HepG2 (cell line): ENCODE data around the gene TADA2A. TPM values are rescaled to one million over a fixed set of nuclear protein-coding genes. Genes with fewer than 3 reads are reported as not detected.

ENCODE experiments used
- ATAC-seq: fragments of 200-7000 bp; cut with Tn5 transposase; 3 replicates; pipeline ENCODE4 v1.9.1; 2020; ENCODE audit warnings: mild to moderate bottlenecking, moderate library complexity
- BruUV-seq: library from RNA; stranded (reverse); fragments of 400-500 nt; replicated peaks from 2 replicates; lab custom pipeline; 2021; lab: Mats Ljungman, UMichigan
- CTCF ChIA-PET: fragments of 300-600 bp; formaldehyde crosslinking; extraction: SDS; loops from one replicate; lab custom pipeline; 2021; ENCODE audit warnings: low total read pairs, inconsistent platforms, low intra/inter-chr PET ratio; lab: Yijun Ruan, JAX
- POLR2A ChIA-PET: fragments of 350-600 bp; sonication (Branson Sonifier 250); formaldehyde crosslinking; loops from one replicate; lab custom pipeline; 2020; ENCODE audit warnings: antibody characterized with exemption, inconsistent platforms; lab: Yijun Ruan, JAX
- DNase-seq: peaks from one replicate; pipeline ENCODE4 v3.0.0-alpha.2; 2015; ENCODE audit warnings: low spot score
- FAIRE-seq: peaks from 3 replicates; lab custom pipeline; 2011; peaks lifted over from hg19 to GRCh38; lab: Jason Lieb, UNC
- H2AFZ ChIP-seq: one replicate; pipeline ENCODE4 v1.6.1; 2011; ENCODE audit warnings: low read length, inconsistent platforms
- H3K27ac ChIP-seq: fragments of 300-600 bp; 3 replicates; pipeline ENCODE4 v1.8.0; 2011; ENCODE audit warnings: mixed run types, mild to moderate bottlenecking, mixed read lengths, low read length, inconsistent platforms; ENCODE audit not compliant: insufficient read depth; ENCODE audit errors: extremely low read length
- H3K27me3 ChIP-seq, 2 experiments: fragments of 200-600 bp in 1 of 2; 2 replicates in 1 of 2; 3 replicates in 1 of 2; pipeline versions ENCODE4 v1.6.0 to v1.8.0; 2011; ENCODE audit warnings: low read length in 2 of 2, mild to moderate bottlenecking in 2 of 2, moderate library complexity in 2 of 2, inconsistent platforms in 1 of 2; ENCODE audit not compliant: insufficient read depth in 2 of 2, control insufficient read depth in 1 of 2
- H3K36me3 ChIP-seq, 2 experiments: fragments of 200-600 bp in 1 of 2; replicated peaks in 1 of 2; 2 replicates in 1 of 2; 3 replicates in 1 of 2; pipeline versions ENCODE4 v1.5.1 to v1.8.0; 2011; ENCODE audit warnings: low read length in 2 of 2, inconsistent platforms in 1 of 2; ENCODE audit not compliant: insufficient read depth in 2 of 2, control insufficient read depth in 1 of 2
- H3K4me1 ChIP-seq: 2 replicates; pipeline ENCODE4 v1.5.1; 2012; ENCODE audit warnings: low read length, inconsistent platforms; ENCODE audit not compliant: insufficient read depth
- H3K4me2 ChIP-seq: 2 replicates; pipeline ENCODE4 v1.6.0; 2011; ENCODE audit warnings: low read depth, low read length, inconsistent platforms
- H3K4me3 ChIP-seq, 3 experiments: fragments of 200-600 bp in 1 of 3; sonication (generic), shearing (Covaris generic) in 1 of 3; replicated peaks in 1 of 3; 2 replicates each; pipeline ENCODE4 v1.5.1; 2011 to 2016; ENCODE audit warnings: low read length in 3 of 3, inconsistent platforms in 2 of 3, low read depth in 2 of 3, mild to moderate bottlenecking in 2 of 3, control low read depth in 1 of 3, mixed read lengths in 1 of 3; ENCODE audit not compliant: insufficient read depth in 1 of 3
- H3K79me2 ChIP-seq: one replicate; pipeline ENCODE4 v1.6.1; 2011; ENCODE audit warnings: low read length, inconsistent platforms; ENCODE audit not compliant: insufficient read depth
- H3K9ac ChIP-seq: 2 replicates; pipeline ENCODE4 v1.6.0; 2011; ENCODE audit warnings: mild to moderate bottlenecking, low read depth, low read length, inconsistent platforms; ENCODE audit not compliant: insufficient read depth
- H3K9me3 ChIP-seq: 2 replicates; pipeline ENCODE4 v1.5.1; 2012; ENCODE audit warnings: mild to moderate bottlenecking, low read length
- H4K20me1 ChIP-seq: 2 replicates; pipeline ENCODE4 v1.6.0; 2011; ENCODE audit warnings: inconsistent platforms, mild to moderate bottlenecking, low read length, moderate library complexity; ENCODE audit not compliant: insufficient read depth
- ATF7 ChIP-seq, 2 experiments: fragments of 450-650 bp in 1 of 2; sonication (generic) in 1 of 2; formaldehyde crosslinking in 1 of 2; IDR thresholded peaks; 2 replicates each; pipeline versions ENCODE4 v1.4.0 to v1.6.1; 2016 to 2020; ENCODE audit warnings: antibody characterized with exemption in 1 of 2, mild to moderate bottlenecking in 1 of 2, missing genetic modification reagents in 1 of 2
- EEA1 ChIP-seq: sonication (generic); formaldehyde crosslinking; IDR thresholded peaks from 2 replicates; pipeline ENCODE4 v1.5.1; 2020; ENCODE audit warnings: mild to moderate bottlenecking, missing genetic modification reagents, borderline replicate concordance
- GFI1 ChIP-seq: sonication (generic); formaldehyde crosslinking; IDR thresholded peaks from 2 replicates; pipeline ENCODE4 v1.5.0; 2020; ENCODE audit warnings: missing genetic modification reagents, mild to moderate bottlenecking, borderline replicate concordance
- HIVEP1 ChIP-seq: sonication (generic); formaldehyde crosslinking; IDR thresholded peaks from 2 replicates; pipeline ENCODE4 v1.4.0; 2020; ENCODE audit warnings: mild to moderate bottlenecking, missing genetic modification reagents
- HOXD1 ChIP-seq: sonication (generic); formaldehyde crosslinking; IDR thresholded peaks from 2 replicates; pipeline ENCODE4 v1.5.0; 2020; ENCODE audit warnings: missing genetic modification reagents
- IKZF4 ChIP-seq: sonication (generic); formaldehyde crosslinking; IDR thresholded peaks from 2 replicates; pipeline ENCODE4 v1.5.1; 2020; ENCODE audit warnings: borderline replicate concordance, mild to moderate bottlenecking, low read depth, missing genetic modification reagents; ENCODE audit errors: not compliant biosample characterization
- KLF6 ChIP-seq: IDR thresholded peaks from 2 replicates; pipeline ENCODE4 v1.8.0; 2016; ENCODE audit warnings: missing biosample characterization, missing genetic modification reagents
- NONO ChIP-seq, 2 experiments: fragments of 450-650 bp in 1 of 2; sonication (generic) in 1 of 2; formaldehyde crosslinking in 1 of 2; IDR thresholded peaks in 1 of 2; conservative IDR thresholded peaks in 1 of 2; 2 replicates each; pipeline versions ENCODE4 v1.6.1 to v1.8.0; 2017 to 2022; ENCODE audit warnings: mild to moderate bottlenecking in 1 of 2, missing genetic modification reagents in 1 of 2, moderate library complexity in 1 of 2
- PTBP1 ChIP-seq: fragments of 200-400 bp; formaldehyde crosslinking; IDR thresholded peaks from 2 replicates; pipeline ENCODE4 v1.6.1; 2018; ENCODE audit warnings: low read length, low read depth; ENCODE audit not compliant: poor library complexity, severe bottlenecking
- SP5 ChIP-seq: IDR thresholded peaks from 2 replicates; pipeline ENCODE4 v1.6.1; 2016; ENCODE audit warnings: low read depth, borderline replicate concordance
- ZFP36 ChIP-seq: fragments of 150-350 bp; IDR thresholded peaks from 2 replicates; pipeline ENCODE4 v1.6.1; 2018; ENCODE audit warnings: borderline replicate concordance, low read length, low read depth; ENCODE audit not compliant: partially characterized antibody
- ZNF251 ChIP-seq: sonication (generic); formaldehyde crosslinking; IDR thresholded peaks from 2 replicates; pipeline ENCODE4 v1.9.0; 2021; ENCODE audit warnings: mild to moderate bottlenecking, missing genetic modification reagents
- ZNF350 ChIP-seq: sonication (generic); formaldehyde crosslinking; IDR thresholded peaks from 2 replicates; pipeline ENCODE4 v1.4.0; 2020; ENCODE audit warnings: mild to moderate bottlenecking, low read depth, missing genetic modification reagents, borderline replicate concordance
- ZNF362 ChIP-seq: sonication (generic); formaldehyde crosslinking; IDR thresholded peaks from 2 replicates; pipeline ENCODE4 v1.4.0; 2020; ENCODE audit warnings: missing genetic modification reagents, mild to moderate bottlenecking, borderline replicate concordance
- ZNF891 ChIP-seq: sonication (generic); formaldehyde crosslinking; IDR thresholded peaks from 2 replicates; pipeline ENCODE4 v1.5.0; 2020; ENCODE audit warnings: mild to moderate bottlenecking, missing genetic modification reagents
- in situ Hi-C: cut with HindIII; loops from 2 replicates; pipeline ENCODE4 v1.10.0; 2017; ENCODE audit warnings: low pct_unique_long_range_greater_than_20kb; ENCODE audit not compliant: extremely low pct_ligation_motif_present
- intact Hi-C: fragments of 100-400 bp; cut with micrococcal nuclease; formaldehyde crosslinking; loops from one replicate; pipeline ENCODE4 v1.10.0; 2022; ENCODE audit not compliant: unreplicated experiment
- polyA plus RNA-seq, 8 experiments: library from polyadenylated mRNA; depleted of rRNA in 3 of 8; stranded (reverse) in 7 of 8; unstranded in 1 of 8; fragments of >200 nt; fragmentation: Illumina TruSeq in 4 of 8; extraction: Trizol in 4 of 8; gene quantifications; 2 replicates each; pipeline versions ENCODE4 v1.2.1 to v1.2.3, GENCODE V29; 2011 to 2016; ENCODE audit warnings: low read depth in 4 of 8, missing spikeins in 1 of 8, mixed read lengths in 1 of 8; ENCODE audit not compliant: insufficient read depth in 1 of 8
- total RNA-seq, 5 experiments: library from RNA; depleted of rRNA; stranded (reverse); fragments of >200 nt; fragmentation: Illumina TruSeq; extraction: Trizol; gene quantifications; 2 replicates each; pipeline ENCODE4 v1.2.3, GENCODE V29; 2016; ENCODE audit warnings: low read depth in 1 of 5

The TADA2A gene
- total and polyA plus RNA-seq, 2 of the 13 experiments (the other 11 are each of a cell fraction or from before 2014, with no cell fraction given): 8.0 to 14.0 TPM

GRCh38 chr17:37399265-37399803, 7.4 kb upstream of the TADA2A start (continued):
- TF ChIP-seq GFI1 (CRISPR knock-in tag) (no peak), ATF7 (IDR thresholded peaks at IDR 0.05) (no peak), ATF7 (CRISPR knock-in tag; IDR thresholded peaks at IDR 0.05) (no peak), ZNF251 (CRISPR knock-in tag) (no peak), HIVEP1 (CRISPR knock-in tag) (no peak), HOXD1 (CRISPR knock-in tag) (no peak), ZNF362 (CRISPR knock-in tag) (no peak), ZNF350 (no peak), IKZF4 (CRISPR knock-in tag) (no peak), PTBP1 (no peak)

GRCh38 chr17:37400505-37400904, 6.2 kb upstream of the TADA2A start:
- intact Hi-C loops (no loop called here), in situ Hi-C loops (no loop called here)
- no peak for DNase-seq
- Histone ChIP-seq H3K4me2 (no peak overlapping the region), H3K36me3 (no peaks in the 10 kb centered on the region), H3K79me2 (peaks cover 12% of the 10 kb centered on the region), H2AFZ (no peak overlapping the region), H3K27me3 (no peaks in the 10 kb centered on the region), H3K27ac (no peak overlapping the region), H3K4me1 (peaks cover 27% of the 10 kb centered on the region), H4K20me1 (no peaks in the 10 kb centered on the region), H3K9ac (no peak overlapping the region), H3K4me3 (no peak overlapping the region), H3K9me3 (no peaks in the 10 kb centered on the region)
- ChIA-PET CTCF (no interaction called here), POLR2A (interaction anchor here (1.2 kb wide), 1 partner anchor 89 kb away, joined by 3 read pairs; the partner anchor contains the start of gene DUSP14)
- no TSS peak for BruUV-seq
- TF ChIP-seq EEA1 (no peak), ZNF891 (CRISPR knock-in tag) (no peak), KLF6 (no peak), SP5 (CRISPR knock-in tag) (no peak), NONO (IDR thresholded peaks at IDR 0.05) (no peak), NONO (CRISPR knock-in tag; conservative IDR thresholded peaks at IDR 0.05) (no peak), ZFP36 (no peak)
- FAIRE-seq: no peak
- ATAC-seq: no peak
